Measurements from ENCODE around the gene FAT2.
A peak's percentile ranks its signal among the peaks of the same experiment; 100 is the strongest.

Gene FAT2

DNA sequence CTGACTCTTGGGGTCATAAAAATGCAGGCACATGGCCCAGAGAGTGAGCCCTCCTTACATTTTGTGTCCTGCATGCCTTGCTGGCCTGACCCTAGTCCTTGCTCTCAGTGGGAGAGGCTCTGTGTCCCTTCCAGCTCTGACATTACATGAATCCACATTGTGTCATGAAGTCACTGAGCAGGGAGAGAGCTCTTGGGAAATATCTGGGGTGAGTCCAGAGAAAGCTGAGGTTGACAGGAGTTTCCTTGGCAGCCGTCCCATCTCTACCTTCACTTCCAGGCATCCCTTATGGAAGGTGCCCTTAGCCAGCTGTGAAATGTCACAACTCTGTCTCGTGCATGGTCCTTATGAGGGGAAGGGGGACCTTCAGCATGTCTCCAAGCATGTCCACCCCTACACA is 41.0 kb downstream of the FAT2 start:
- DNase-seq: no peak

- DNase-seq: no peak
Observed at GRCh38 chr5:151549713-151550112, 41.4 kb downstream of the FAT2 start.

DNA sequence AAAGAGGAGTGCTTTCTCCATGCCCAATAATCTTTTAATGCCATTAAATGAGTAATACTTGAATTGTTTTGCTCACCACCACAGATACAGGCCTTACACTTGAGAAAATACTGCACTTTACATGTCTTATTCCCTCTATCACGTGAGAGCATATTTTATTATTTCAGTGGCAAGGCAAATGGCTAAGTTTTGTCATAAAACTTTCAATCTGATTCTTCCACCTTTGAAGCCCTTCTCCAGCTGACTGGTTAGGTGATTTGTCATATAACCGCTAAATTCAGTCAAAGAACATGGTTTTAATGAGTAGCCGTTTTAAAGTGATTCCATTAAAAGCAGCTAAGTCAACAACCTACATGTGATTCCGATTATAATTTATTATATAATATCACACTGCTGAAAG is 43.8 kb downstream of the FAT2 start:
- DNase-seq: peak; percentile 9

GRCh38 chr5:151541571-151541970 is 49.6 kb downstream of the FAT2 start:
- DNase-seq: no peak
